ENCODE results near the gene DDO.

GRCh38 chr6:110419028-110419739 lies 3.8 kb upstream of the DDO start:
- no peak for TF ChIP-seq CTCF (IDR thresholded peaks at IDR 0.05 in 4 of 5, conservative IDR thresholded peaks at IDR 0.05 in 1 of 5)
- no peak for TF ChIP-seq POLR2A (IDR thresholded peaks at IDR 0.05)
